ENCODE data around the gene DGAT2L6. TPM values are rescaled to one million over a fixed set of nuclear protein-coding genes. Genes with fewer than 3 reads are reported as not detected.
"Not testable (repeated sequence)": the region's sequence is repeated elsewhere in the genome, so short reads cannot be mapped to it uniquely, and the experiment has no call there.

The DGAT2L6 gene
- total RNA-seq, 2 donors from 2014 or later, result not detected

DNA sequence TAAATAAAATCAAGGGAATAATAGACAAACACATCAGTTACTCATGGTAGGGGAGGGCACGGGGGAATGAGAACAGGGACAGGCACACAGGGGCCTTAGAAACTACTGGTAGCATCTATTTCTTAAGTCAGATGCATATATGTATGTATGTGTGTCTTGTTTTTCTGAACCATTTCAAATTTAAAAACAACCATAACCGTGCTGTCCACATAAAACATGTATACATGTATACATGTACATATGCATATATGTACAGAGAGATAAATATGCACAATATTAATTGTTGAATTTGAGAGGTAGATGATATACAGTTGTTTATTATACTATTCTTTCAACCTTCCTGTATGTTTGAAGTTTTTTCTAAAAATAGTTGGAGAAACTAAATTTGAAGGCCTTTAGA lies 49.4 kb downstream of the DGAT2L6 start:
- Histone ChIP-seq H3K9me3 (no peaks in the 10 kb centered on the region), H3K4me1 (no peaks in the 10 kb centered on the region), H3K36me3 (no peaks in the 10 kb centered on the region), H3K27me3 (no peaks in the 10 kb centered on the region), H3K4me3 (no peak overlapping the region), H3K27ac (no peak overlapping the region)
- DNase-seq (ENCODE audit: low spot score), result no peak
- no peak for TF ChIP-seq CTCF (IDR thresholded peaks at IDR 0.05)

DNA sequence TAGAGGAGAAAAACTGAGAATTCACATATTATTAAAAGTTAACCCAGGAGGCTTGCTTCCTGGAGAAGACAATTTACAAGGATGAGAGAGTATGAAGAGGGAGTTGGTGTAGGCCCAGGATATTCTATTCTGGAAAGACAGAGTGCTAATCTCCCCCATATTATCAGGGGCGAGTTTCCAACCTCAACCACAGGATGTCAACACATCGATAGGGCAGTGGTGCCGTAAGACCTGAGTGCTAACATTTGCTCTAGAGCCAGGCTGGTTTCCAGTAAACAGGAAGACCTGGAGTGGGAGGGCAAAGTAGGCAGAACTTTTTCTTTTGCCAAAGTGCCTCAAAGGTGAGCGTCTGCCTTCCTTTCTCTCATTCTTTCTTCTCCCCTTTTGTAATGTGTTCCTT lies 54.4 kb downstream of the DGAT2L6 start:
- no peak overlapping the region for H3K27ac ChIP-seq
- no peaks in the 10 kb centered on the region for H3K4me1 ChIP-seq
- no peaks in the 10 kb centered on the region for H3K27me3 ChIP-seq
- no peaks in the 10 kb centered on the region for H3K36me3 ChIP-seq
- DNase-seq (ENCODE audit: low spot score), result no peak
- no peak for TF ChIP-seq CTCF (IDR thresholded peaks at IDR 0.05)
- no peaks in the 10 kb centered on the region for H3K9me3 ChIP-seq
- no peak overlapping the region for H3K4me3 ChIP-seq

- DNase-seq (ENCODE audit: low spot score), result no peak
- TF ChIP-seq CTCF (IDR thresholded peaks at IDR 0.05), result no peak
- H3K27ac ChIP-seq, result no peak within 1 kb of the TSS
- H3K9me3 ChIP-seq, result no peaks in the 10 kb centered on the region
- H3K36me3 ChIP-seq, result no peaks in the 10 kb centered on the region
- no peaks in the 10 kb centered on the region for H3K4me1 ChIP-seq
- H3K27me3 ChIP-seq, result no peaks in the 10 kb centered on the region
- no peak within 1 kb of the TSS for H3K4me3 ChIP-seq
Measured at GRCh38 chrX:70234355-70234754, 57.1 kb downstream of the DGAT2L6 start, which contains the start of gene AWAT1. AWAT1 (plus strand) TSS chrX:70234655; CDS start chrX:70234696, 41 bp downstream.

- Histone ChIP-seq H3K4me1 (no peaks in the 10 kb centered on the region), H3K27me3 (no peaks in the 10 kb centered on the region), H3K27ac (no peak overlapping the region), H3K9me3 (no peaks in the 10 kb centered on the region), H3K36me3 (no peaks in the 10 kb centered on the region), H3K4me3 (no peak overlapping the region)
- no peak for TF ChIP-seq CTCF (IDR thresholded peaks at IDR 0.05)
- DNase-seq (ENCODE audit: low spot score), result no peak
Measured at GRCh38 chrX:70240751-70241150, 63.5 kb downstream of the DGAT2L6 start.

DNA sequence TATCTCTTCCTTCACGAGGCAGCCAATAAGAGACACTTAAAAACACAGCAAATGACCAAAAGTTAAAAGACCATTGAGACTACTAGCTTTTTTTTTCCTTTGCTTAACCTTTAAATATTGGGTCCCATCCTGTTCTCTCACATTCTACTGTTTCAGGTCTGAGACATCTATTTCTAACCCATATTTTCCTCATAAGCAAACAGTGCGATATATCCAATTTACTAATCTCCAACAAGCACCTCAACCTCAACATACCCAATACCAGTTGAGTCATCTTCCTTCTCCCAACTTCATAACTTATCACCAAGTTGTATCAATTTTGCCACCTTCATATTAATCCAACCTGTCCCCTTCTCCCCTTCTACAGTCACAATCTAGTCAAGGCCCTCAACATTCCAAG lies 64.2 kb downstream of the DGAT2L6 start:
- no peak for TF ChIP-seq CTCF (IDR thresholded peaks at IDR 0.05)
- Histone ChIP-seq H3K27ac (no peak overlapping the region), H3K9me3 (no peaks in the 10 kb centered on the region)

GRCh38 chrX:70243601-70244000 lies 66.3 kb downstream of the DGAT2L6 start:
- not testable (repeated sequence) for H3K9me3 ChIP-seq; H3K27me3 ChIP-seq; DNase-seq (ENCODE audit: low spot score); H3K4me3 ChIP-seq; H3K27ac ChIP-seq; H3K36me3 ChIP-seq; H3K4me1 ChIP-seq

More for the DNA sequence above, 64.2 kb downstream of the DGAT2L6 start:
- H3K4me3 ChIP-seq, result no peak overlapping the region
- no peaks in the 10 kb centered on the region for H3K27me3 ChIP-seq
- H3K36me3 ChIP-seq, result no peaks in the 10 kb centered on the region
- H3K4me1 ChIP-seq, result no peaks in the 10 kb centered on the region
- DNase-seq (ENCODE audit: low spot score), result no peak

Measured in right atrium auricular region (tissue), 2 donors.